Fibroblast of the conjunctiva (primary cell): ENCODE results near the gene CD69.
A peak's percentile ranks its signal among the peaks of the same experiment; 100 is the strongest.
"Not testable (repeated sequence)": the region's sequence is repeated elsewhere in the genome, so short reads cannot be mapped to it uniquely, and the experiment has no call there.

Experiments
- DNase-seq: peaks from one replicate; pipeline ENCODE4 v3.0.0-alpha.2; 2010; ENCODE audit warnings: low read depth

The CD69 gene

DNA sequence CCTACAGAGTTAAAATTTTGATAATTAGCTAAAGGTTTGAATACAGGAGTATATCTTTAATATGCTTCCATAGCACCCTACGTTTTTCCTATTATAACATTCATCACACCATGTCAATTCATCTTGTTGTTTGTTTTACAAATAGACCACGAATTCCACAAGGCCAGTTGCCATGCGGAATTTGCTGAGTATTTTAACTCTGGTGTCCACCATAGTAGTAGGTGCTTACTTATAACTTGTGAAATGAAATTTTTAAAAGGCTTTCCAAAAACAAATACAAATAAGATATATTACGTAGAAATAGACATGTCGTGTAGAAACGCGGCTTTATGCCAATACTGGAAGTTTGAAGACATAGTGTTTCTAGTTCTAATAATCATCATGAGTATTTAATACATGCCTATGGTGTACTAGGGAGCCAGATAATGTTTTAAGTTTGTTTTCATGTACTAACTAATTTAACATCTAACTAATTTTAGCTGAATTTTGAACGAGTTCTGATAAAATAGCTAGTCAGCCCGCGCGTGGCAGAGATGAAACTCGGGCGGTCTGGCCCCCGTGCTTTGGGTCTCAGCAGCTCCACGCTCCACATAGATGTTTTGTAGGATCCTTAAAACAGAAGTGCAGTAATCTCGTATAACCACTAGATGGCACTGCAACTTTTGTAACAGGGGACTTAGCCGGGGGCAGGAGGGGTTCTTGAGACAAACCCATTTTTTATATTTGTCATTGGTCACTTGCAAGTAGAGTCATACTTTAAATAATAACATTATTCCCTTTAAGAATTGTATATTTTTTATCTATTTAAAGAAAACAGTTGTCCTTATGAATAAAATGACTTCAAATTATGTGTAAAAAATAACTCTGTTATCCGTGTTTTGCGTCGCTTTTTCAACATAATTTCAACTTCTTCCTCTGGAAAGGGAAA is 10.2 kb downstream of the CD69 start:
- peak; percentile 38 for DNase-seq

GRCh38 chr12:9749640-9750039 is 11.1 kb downstream of the CD69 start:
- DNase-seq: no peak

DNA sequence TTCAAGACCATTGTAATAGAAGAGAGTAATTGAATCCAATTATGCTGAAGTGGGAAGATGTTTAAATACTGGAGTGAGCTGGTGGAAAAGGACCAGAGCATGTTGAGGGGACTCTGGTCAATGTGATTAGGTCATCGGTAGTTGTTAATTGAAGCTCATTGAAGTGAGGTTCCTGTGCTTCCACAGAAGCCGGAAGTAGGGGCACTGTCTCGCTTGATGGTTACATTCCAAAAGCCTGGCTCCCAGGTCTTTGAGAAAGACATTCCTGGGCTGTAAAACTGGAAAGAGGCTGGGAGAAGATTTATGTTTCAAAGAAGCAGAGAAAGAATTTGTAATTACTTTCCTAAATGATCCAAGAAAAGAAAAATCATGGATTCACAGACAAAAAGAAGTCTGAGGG is 15.5 kb downstream of the CD69 start:
- DNase-seq: no peak

DNA sequence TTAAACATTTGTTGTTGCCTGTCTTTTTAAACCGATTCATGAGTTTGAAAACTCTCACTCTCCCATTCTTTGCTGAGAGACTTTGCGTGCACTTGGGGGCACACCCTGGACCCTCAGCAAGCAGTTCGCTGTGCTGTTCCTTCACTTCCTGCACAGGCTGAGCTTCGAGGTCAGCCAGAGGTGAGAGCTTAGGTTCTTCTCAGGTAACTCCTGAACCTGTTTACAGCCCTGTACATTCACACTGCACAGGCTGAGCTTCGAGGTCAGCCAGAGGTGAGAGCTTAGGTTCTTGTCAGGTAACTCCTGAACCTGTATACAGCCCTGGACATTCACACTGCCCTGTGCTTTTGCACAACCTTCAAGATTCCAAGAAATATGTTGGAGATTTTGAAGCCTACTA is 18.0 kb downstream of the CD69 start:
- DNase-seq: no peak

- no peak for DNase-seq
Measured at GRCh38 chr12:9741726-9742125, 19.0 kb downstream of the CD69 start.

GRCh38 chr12:9740106-9740750 is 20.5 kb downstream of the CD69 start:
- DNase-seq: no peak

DNA sequence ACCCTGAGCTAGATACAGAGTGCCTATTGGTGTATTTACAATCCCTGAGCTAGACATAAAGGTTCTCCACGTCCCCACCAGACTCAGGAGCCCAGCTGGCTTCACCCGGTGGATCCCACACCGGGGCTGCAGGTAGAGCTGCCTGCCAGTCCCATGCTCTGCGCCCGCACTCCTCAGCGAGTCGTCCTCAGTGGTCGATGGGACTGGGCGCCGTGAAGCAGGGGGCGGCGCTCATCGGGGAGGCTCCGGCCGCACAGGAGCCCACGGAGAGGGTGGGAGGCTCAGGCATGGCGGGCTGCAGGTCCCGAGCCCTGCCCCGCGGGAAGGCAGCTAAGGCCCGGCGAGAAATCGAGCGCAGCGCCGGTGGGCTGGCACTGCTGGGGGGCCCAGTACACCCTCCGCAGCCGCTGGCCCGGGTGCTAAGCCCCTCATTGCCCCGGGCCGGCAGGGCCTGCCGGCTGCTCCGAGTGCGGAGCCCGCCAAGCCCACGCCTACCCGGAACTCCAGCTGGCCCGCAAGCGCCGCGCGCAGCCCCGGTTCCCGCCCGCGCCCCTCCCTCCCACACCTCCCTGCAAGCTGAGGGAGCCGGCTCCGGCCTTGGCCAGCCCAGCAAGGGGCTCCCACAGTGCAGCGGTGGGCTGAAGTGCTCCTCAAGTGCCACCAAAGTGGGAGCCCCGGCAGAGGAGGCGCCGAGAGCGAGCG is 21.1 kb downstream of the CD69 start:
- not testable (repeated sequence) for DNase-seq

DNA sequence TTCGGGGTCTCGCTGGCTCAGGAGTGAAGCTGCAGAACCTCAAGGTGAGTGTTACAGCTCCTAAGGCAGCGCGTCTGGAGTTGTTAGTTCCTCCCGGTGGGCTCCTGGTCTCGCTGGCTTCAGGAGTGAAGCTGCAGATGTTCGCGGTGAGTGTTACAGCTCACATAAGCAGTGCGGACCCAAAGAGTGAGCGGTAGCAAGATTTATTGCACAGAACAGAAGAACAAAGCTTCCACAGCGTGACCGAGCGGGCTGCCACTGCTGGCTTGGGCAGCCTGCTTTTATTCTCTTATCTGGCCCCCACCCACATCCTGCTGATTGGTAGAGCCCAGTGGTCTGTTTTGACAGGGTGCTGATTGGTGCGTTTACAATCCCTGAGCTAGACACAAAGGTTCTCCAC is 21.8 kb downstream of the CD69 start:
- DNase-seq: not testable (repeated sequence)

DNA sequence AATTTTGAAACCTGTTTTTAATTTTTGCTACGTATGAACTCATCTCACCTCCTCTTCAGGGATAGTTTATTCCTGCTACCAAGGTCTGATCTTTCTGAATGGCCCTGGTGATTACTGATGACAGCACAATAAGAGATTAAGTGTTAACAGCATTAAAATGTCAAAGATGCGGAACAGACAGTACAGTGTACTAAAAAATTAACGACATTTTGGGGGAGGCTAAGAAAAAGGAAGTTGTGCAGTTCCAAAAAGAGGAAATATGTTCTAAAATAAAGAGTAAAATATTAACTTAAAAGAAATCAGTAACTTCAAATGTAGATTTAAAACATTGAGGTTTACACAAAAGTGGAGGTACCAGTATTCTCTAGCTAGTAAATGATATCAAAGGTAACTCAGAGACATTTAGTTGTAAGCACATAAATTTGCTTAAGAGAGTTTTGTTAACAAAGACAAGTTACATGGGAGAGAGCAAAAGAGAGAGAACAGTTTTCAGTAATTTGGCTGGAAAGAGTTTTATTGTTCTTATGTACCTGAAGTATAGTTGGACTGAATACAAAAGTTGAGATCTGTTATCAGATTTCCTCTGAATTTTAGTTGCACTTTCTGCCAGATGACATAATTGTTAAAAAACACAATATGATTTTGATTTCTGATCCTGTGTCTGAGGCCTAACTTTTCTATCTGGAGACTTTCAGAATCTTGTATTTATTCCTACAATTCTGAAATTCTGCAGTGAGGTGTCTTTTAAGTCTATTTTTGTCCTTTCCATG is 23.6 kb downstream of the CD69 start:
- no peak for DNase-seq

- no peak for DNase-seq
Measured at GRCh38 chr12:9735601-9736000, 25.1 kb downstream of the CD69 start.

DNA sequence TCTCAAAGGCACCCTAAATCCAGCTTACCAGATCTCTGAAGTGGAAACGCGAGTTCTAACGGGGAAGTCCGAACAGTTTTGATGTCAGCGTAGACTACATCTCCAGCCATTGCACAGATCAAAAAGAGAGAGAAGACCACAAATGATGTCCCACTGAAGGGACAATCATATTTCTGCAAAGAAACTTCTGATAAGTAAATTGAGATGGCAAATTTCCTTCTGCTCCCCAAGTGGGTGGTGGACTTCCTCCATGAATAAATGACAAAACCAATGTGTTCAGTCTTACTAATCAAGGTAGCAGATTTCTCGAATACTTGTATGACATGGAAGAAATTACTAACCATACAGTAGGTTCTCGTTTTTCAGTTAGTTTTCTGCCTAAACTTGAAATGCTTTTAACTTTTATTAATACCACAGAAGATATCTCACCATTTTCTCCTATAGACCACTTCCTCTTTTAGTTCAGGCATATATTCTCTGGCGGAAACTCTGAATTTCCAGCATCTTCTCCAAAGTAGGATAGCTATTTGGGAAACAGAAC is 27.7 kb downstream of the CD69 start, which contains the start of gene CLECL1:
Gene CLECL1, minus strand, starts transcription at position 177 of the 541 bp plus-strand sequence.
- no peak for DNase-seq

GRCh38 chr12:9731797-9732196 is 28.9 kb downstream of the CD69 start:
- DNase-seq: no peak

DNA sequence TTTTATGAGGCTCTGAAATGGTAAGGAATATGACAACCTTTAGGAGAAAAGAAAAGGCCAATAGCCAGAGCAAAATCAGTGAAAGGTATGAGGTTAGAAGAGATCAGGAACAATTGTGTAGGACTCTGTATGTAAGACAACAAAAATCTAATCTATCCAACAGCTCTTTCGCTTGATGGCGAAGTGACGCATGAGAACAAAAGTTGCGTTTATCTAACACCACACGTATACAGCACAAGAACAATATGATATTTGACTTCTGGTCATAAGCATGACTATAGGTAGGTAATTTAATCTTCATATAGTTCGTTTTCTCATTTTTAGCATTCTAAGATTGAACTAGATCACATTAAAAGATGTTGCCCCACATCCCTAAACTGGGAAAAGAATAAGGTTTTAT is 29.3 kb downstream of the CD69 start:
- DNase-seq: no peak

- DNase-seq: no peak
Measured at GRCh38 chr12:9730591-9730990, 30.1 kb downstream of the CD69 start.

- no peak for DNase-seq
Measured at GRCh38 chr12:9730011-9730410, 30.7 kb downstream of the CD69 start.

GRCh38 chr12:9729082-9729481 is 31.6 kb downstream of the CD69 start:
- no peak for DNase-seq

GRCh38 chr12:9727813-9728212 is 32.9 kb downstream of the CD69 start:
- DNase-seq: no peak

DNA sequence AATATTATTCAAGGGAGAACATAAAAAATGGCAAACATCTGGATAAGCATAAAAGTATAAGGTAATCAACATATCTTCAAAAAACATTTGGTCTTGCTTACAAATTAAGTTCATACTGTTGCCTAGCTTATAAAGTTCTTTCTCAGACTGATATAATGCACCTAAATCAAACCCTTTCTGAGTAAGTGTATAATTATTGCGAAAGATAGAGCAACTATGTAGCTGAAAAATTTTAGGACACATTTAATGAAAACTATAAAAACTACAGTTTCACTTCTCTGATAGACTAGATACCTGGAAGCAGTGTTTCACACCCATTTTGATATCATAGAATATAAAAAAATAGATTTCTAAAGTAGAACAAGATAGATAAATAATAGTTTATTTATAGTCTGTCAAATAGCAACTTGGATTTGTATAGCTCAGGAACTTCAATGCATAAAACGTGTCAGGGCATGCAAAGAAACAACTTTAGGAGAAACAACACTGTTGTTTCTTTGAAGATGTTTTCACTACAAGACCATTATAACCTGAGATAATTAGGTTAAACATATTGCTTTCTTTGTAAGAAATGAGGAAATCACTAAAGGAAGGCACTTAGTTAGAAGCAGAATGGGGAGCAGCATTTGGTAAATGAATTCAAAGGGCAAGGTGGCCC is 35.4 kb downstream of the CD69 start:
- no peak for DNase-seq

GRCh38 chr12:9724023-9724422 is 36.7 kb downstream of the CD69 start:
- no peak for DNase-seq

GRCh38 chr12:9721394-9722092 is 39.2 kb downstream of the CD69 start:
- no peak for DNase-seq

- DNase-seq: no peak
Measured at GRCh38 chr12:9719790-9720189, 40.9 kb downstream of the CD69 start.
